Erythroblast (primary cell): ENCODE measurements around the gene NACAD.

Source experiments
- GATA1 ChIP-seq: IDR thresholded peaks from 2 replicates; pipeline ENCODE4 v1.6.1; 2011; ENCODE audit warnings: low read depth, mild to moderate bottlenecking, control low read depth, low read length, moderate library complexity
- POLR2A ChIP-seq: IDR thresholded peaks from 2 replicates; pipeline ENCODE4 v1.6.1; 2011; ENCODE audit warnings: mild to moderate bottlenecking, low read length

GRCh38 chr7:45075355-45075644, 13.5 kb downstream of the NACAD start:
- TF ChIP-seq POLR2A, result no peak
- no peak for TF ChIP-seq GATA1
